Erythroblast (primary cell): ENCODE data around the gene PEMT.

Experiments used
- DNase-seq, 2 experiments: peaks; one replicate each; lab custom pipeline; 2025; lab: John Stamatoyannopoulos, UW
- GATA1 ChIP-seq: IDR thresholded peaks from 2 replicates; pipeline ENCODE4 v1.6.1; 2011; ENCODE audit warnings: low read depth, mild to moderate bottlenecking, control low read depth, low read length, moderate library complexity
- POLR2A ChIP-seq: IDR thresholded peaks from 2 replicates; pipeline ENCODE4 v1.6.1; 2011; ENCODE audit warnings: mild to moderate bottlenecking, low read length

PEMT gene

GRCh38 chr17:17570798-17571716 lies 20.5 kb downstream of the PEMT start:
- TF ChIP-seq GATA1 (no peak), POLR2A (no peak)
- DNase-seq = no peak

DNA sequence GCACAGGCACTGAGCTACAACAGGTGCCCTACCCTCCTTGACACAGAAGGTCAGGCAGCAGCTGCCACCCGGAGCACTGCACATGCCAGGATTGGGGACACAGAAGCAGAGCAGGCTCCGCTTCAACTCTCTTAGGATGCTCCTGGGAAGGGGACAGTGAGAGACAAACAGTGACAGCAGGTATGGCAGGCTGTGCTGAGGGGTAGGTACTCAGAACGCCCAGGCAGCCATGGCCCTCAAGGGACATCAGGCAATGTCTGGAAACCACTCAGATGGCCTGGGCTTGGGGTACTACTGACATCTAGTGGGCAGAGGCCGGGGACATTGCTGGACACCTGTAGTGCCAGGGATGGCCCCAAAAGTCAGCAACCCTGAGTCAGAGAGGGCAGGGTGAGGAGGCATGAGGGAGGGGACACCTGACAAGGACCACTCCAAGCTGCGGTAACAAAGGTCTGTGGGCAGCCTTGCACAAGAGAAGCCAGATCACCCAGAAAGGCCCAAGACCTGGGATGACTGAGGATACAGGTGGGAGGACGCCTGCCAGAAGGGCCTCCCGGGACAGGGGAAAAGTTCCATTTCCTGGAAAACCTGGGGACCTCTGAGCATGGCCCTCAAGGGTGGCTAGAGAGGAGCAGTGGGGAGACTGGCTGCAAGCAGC lies 21.2 kb downstream of the PEMT start:
- peak; percentile 29 to 49 for DNase-seq
- TF ChIP-seq GATA1 (no peak), POLR2A (no peak)

DNA sequence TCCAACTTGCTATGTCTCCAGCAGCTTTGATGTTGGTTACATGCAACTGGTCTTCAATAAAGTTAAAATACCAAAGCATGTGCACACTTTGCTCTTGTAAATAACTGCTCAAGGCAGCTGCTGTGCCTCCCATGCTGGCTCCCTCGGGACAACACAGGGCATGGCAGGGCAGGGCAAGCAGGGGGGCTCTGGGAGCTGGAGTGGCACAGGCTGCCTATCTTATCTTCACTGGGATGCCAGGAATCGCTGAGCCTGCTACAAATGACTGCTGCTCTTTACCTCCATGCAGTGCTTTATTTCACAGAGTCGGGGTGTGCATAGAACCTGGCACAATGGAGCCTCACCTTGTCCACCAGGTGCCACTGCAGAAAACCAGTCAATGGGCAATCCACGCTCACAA lies 21.8 kb downstream of the PEMT start:
- TF ChIP-seq POLR2A = no peak
- TF ChIP-seq GATA1 = no peak
- no peak for DNase-seq

- TF ChIP-seq GATA1 (no peak), POLR2A (no peak)
- peak; percentile 63 to 83 for DNase-seq
These were observed 22.7 kb downstream of the PEMT start for GRCh38 chr17:17568772-17569195.

- no peak for DNase-seq
- TF ChIP-seq POLR2A (no peak), GATA1 (no peak)
These were observed 23.9 kb downstream of the PEMT start for GRCh38 chr17:17567631-17568030.

- DNase-seq = no peak
- TF ChIP-seq POLR2A (no peak), GATA1 (no peak)
These were observed 24.5 kb downstream of the PEMT start for GRCh38 chr17:17566896-17567513.

- no peak for DNase-seq
- no peak for TF ChIP-seq POLR2A
- TF ChIP-seq GATA1 = no peak
These were observed 25.8 kb downstream of the PEMT start for GRCh38 chr17:17565471-17566339.

DNA sequence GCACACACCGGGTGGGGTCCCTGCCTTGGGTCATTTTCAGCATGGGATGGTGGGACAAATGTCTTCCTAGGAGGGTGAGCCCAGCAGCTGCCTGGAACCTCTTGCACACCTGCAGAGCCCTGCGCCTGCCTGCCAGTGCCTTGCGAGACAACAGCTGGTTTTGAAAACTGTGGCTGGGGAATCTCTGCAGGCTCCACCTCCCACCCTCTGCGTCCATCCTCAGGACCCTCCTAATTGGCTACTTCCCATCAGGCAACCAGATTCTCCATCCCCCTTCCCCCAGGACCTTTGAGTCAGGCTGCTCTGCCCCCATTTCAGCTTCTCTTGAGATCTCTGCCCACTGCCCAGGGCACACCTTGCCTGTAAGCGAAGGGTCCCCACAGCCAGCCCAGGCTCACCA lies 26.6 kb downstream of the PEMT start:
- TF ChIP-seq GATA1 (no peak), POLR2A (no peak)
- no peak for DNase-seq

DNA sequence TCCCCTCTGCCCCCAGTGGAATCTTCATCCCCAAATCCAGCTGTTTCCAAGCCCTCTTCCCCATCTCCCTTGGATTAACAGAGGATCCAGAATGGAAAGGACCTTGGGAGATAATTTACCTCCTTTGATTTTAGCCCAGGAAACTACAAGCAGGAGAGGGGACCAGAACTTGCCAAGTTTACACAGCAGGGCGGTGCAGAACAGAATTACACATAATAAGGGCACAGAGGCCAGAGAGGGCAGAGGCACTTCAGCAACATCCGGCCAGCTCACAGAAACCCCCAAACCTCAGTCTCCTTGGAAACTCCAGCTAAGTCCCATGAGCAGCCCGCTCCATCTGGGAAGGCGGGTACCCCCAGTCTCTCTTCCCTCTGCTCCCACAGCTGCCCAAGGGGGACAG lies 27.2 kb downstream of the PEMT start:
- DNase-seq = no peak

GRCh38 chr17:17563530-17563929 lies 28.0 kb downstream of the PEMT start:
- no peak for DNase-seq
- TF ChIP-seq POLR2A (no peak), GATA1 (no peak)

More for the DNA sequence above, 27.2 kb downstream of the PEMT start:
- no peak for TF ChIP-seq POLR2A

DNA sequence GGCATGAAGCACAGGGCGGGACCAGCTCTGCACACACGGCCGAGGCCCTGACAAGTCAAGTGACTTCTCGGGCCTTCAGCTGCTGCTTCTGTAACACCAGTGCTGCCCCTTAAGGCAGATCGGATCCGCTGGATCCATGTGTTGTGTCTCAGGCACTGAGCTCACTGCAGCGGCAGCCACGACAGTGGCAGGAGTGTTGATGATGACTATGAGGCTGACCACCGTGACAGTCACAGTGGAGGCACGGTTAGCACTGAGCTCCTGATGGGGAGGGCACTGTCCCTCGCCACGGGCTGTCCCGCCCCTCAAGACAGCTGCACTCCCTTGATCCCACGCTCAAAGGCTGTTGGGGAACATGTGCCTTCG lies 29.4 kb downstream of the PEMT start:
- no peak for TF ChIP-seq POLR2A
- no peak for DNase-seq

- no peak for DNase-seq
- TF ChIP-seq POLR2A = no peak
- TF ChIP-seq GATA1 = no peak
These were observed 29.9 kb downstream of the PEMT start for GRCh38 chr17:17561408-17562145.

DNA sequence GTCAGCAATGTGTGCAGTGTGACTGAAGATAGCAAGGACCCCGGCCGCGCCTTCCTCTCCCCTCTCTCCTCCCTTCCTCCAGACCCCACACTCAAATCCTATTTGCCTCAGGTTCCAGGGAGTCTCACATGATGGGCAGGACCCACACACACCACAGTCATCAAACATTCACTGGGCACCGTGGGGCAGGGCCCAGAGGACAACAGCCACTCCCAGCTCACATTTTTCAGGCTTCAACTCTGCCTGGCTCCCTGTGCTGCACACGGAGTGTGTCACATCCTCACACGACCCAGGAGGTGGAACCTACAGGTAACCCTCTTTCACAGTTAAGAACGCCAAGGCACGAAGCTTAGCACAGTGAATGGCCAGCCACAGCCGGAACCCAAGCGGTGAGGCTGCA lies 30.5 kb downstream of the PEMT start:
- no peak for TF ChIP-seq POLR2A
- TF ChIP-seq GATA1 = no peak
- DNase-seq = no peak
